HepG2 (cell line): Measurements from ENCODE around the gene ZBTB20. TPM values are rescaled to one million over a fixed set of nuclear protein-coding genes. Genes with fewer than 3 reads are reported as not detected.

ENCODE experiments used
- ATAC-seq: fragments of 200-7000 bp; cut with Tn5 transposase; 3 replicates; pipeline ENCODE4 v1.9.1; 2020; ENCODE audit warnings: mild to moderate bottlenecking, moderate library complexity
- BruUV-seq: library from RNA; stranded (reverse); fragments of 400-500 nt; replicated peaks from 2 replicates; lab custom pipeline; 2021; lab: Mats Ljungman, UMichigan
- CTCF ChIA-PET: fragments of 300-600 bp; formaldehyde crosslinking; extraction: SDS; loops from one replicate; lab custom pipeline; 2021; ENCODE audit warnings: low total read pairs, inconsistent platforms, low intra/inter-chr PET ratio; lab: Yijun Ruan, JAX
- POLR2A ChIA-PET: fragments of 350-600 bp; sonication (Branson Sonifier 250); formaldehyde crosslinking; loops from one replicate; lab custom pipeline; 2020; ENCODE audit warnings: antibody characterized with exemption, inconsistent platforms; lab: Yijun Ruan, JAX
- DNase-seq: peaks from one replicate; pipeline ENCODE4 v3.0.0-alpha.2; 2015; ENCODE audit warnings: low spot score
- FAIRE-seq: peaks from 3 replicates; lab custom pipeline; 2011; peaks lifted over from hg19 to GRCh38; lab: Jason Lieb, UNC
- H2AFZ ChIP-seq: one replicate; pipeline ENCODE4 v1.6.1; 2011; ENCODE audit warnings: low read length, inconsistent platforms
- H3K27ac ChIP-seq: fragments of 300-600 bp; 3 replicates; pipeline ENCODE4 v1.8.0; 2011; ENCODE audit warnings: mixed run types, mild to moderate bottlenecking, mixed read lengths, low read length, inconsistent platforms; ENCODE audit not compliant: insufficient read depth; ENCODE audit errors: extremely low read length
- H3K27me3 ChIP-seq, 2 experiments: fragments of 200-600 bp in 1 of 2; 2 replicates in 1 of 2; 3 replicates in 1 of 2; pipeline versions ENCODE4 v1.6.0 to v1.8.0; 2011; ENCODE audit warnings: low read length in 2 of 2, mild to moderate bottlenecking in 2 of 2, moderate library complexity in 2 of 2, inconsistent platforms in 1 of 2; ENCODE audit not compliant: insufficient read depth in 2 of 2, control insufficient read depth in 1 of 2
- H3K36me3 ChIP-seq, 2 experiments: fragments of 200-600 bp in 1 of 2; replicated peaks in 1 of 2; 2 replicates in 1 of 2; 3 replicates in 1 of 2; pipeline versions ENCODE4 v1.5.1 to v1.8.0; 2011; ENCODE audit warnings: low read length in 2 of 2, inconsistent platforms in 1 of 2; ENCODE audit not compliant: insufficient read depth in 2 of 2, control insufficient read depth in 1 of 2
- H3K4me1 ChIP-seq: 2 replicates; pipeline ENCODE4 v1.5.1; 2012; ENCODE audit warnings: low read length, inconsistent platforms; ENCODE audit not compliant: insufficient read depth
- H3K4me2 ChIP-seq: 2 replicates; pipeline ENCODE4 v1.6.0; 2011; ENCODE audit warnings: low read depth, low read length, inconsistent platforms
- H3K4me3 ChIP-seq, 3 experiments: fragments of 200-600 bp in 1 of 3; sonication (generic), shearing (Covaris generic) in 1 of 3; replicated peaks in 1 of 3; 2 replicates each; pipeline ENCODE4 v1.5.1; 2011 to 2016; ENCODE audit warnings: low read length in 3 of 3, inconsistent platforms in 2 of 3, low read depth in 2 of 3, mild to moderate bottlenecking in 2 of 3, control low read depth in 1 of 3, mixed read lengths in 1 of 3; ENCODE audit not compliant: insufficient read depth in 1 of 3
- H3K79me2 ChIP-seq: one replicate; pipeline ENCODE4 v1.6.1; 2011; ENCODE audit warnings: low read length, inconsistent platforms; ENCODE audit not compliant: insufficient read depth
- H3K9ac ChIP-seq: 2 replicates; pipeline ENCODE4 v1.6.0; 2011; ENCODE audit warnings: mild to moderate bottlenecking, low read depth, low read length, inconsistent platforms; ENCODE audit not compliant: insufficient read depth
- H3K9me3 ChIP-seq: 2 replicates; pipeline ENCODE4 v1.5.1; 2012; ENCODE audit warnings: mild to moderate bottlenecking, low read length
- H4K20me1 ChIP-seq: 2 replicates; pipeline ENCODE4 v1.6.0; 2011; ENCODE audit warnings: inconsistent platforms, mild to moderate bottlenecking, low read length, moderate library complexity; ENCODE audit not compliant: insufficient read depth
- FLYWCH1 ChIP-seq: sonication (generic); formaldehyde crosslinking; IDR thresholded peaks from 2 replicates; pipeline ENCODE4 v1.8.1; 2023; ENCODE audit warnings: mild to moderate bottlenecking, missing genetic modification reagents
- FOXA1 ChIP-seq, 2 experiments: fragments of 450-650 bp in 1 of 2; sonication (generic) in 1 of 2; formaldehyde crosslinking in 1 of 2; IDR thresholded peaks; 2 replicates each; pipeline versions ENCODE4 v1.4.0 to v1.6.1; 2016 to 2020; ENCODE audit warnings: missing genetic modification reagents in 1 of 2
- GTF3A ChIP-seq: sonication (generic); formaldehyde crosslinking; conservative IDR thresholded peaks from 2 replicates; pipeline ENCODE4 v1.4.0; 2020; ENCODE audit warnings: mild to moderate bottlenecking, missing genetic modification reagents
- IKZF1 ChIP-seq: fragments of 450-650 bp; IDR thresholded peaks from 2 replicates; pipeline ENCODE4 v1.7.1; 2016
- MIXL1 ChIP-seq: IDR thresholded peaks from 2 replicates; pipeline ENCODE4 v1.6.1; 2016
- SAP130 ChIP-seq: IDR thresholded peaks from 2 replicates; pipeline ENCODE4 v1.6.1; 2016; ENCODE audit warnings: low read depth
- SMC3 ChIP-seq: IDR thresholded peaks from 2 replicates; pipeline ENCODE4 v1.6.1; 2011; ENCODE audit warnings: low read length, improper control_type of control experiment
- STAG1 ChIP-seq: sonication (generic); formaldehyde crosslinking; IDR thresholded peaks from 2 replicates; pipeline ENCODE4 v1.4.0; 2020; ENCODE audit warnings: missing genetic modification reagents
- ZNF44 ChIP-seq: sonication (generic); formaldehyde crosslinking; IDR thresholded peaks from 2 replicates; pipeline ENCODE4 v1.5.1; 2020; ENCODE audit warnings: mild to moderate bottlenecking, missing genetic modification reagents
- ZNF564 ChIP-seq: sonication (generic); formaldehyde crosslinking; IDR thresholded peaks from 2 replicates; pipeline ENCODE4 v1.8.1; 2023; ENCODE audit warnings: mild to moderate bottlenecking, missing genetic modification reagents
- WGBS: methylation state at CpG from one replicate; pipeline ENCODE4 v1.1.6; 2017; ENCODE audit warnings: low lambda C conversion rate; 5-methylcytosine and 5-hydroxymethylcytosine counted together
- in situ Hi-C: cut with HindIII; loops from 2 replicates; pipeline ENCODE4 v1.10.0; 2017; ENCODE audit warnings: low pct_unique_long_range_greater_than_20kb; ENCODE audit not compliant: extremely low pct_ligation_motif_present
- intact Hi-C: fragments of 100-400 bp; cut with micrococcal nuclease; formaldehyde crosslinking; loops from one replicate; pipeline ENCODE4 v1.10.0; 2022; ENCODE audit not compliant: unreplicated experiment
- polyA plus RNA-seq, 8 experiments: library from polyadenylated mRNA; depleted of rRNA in 3 of 8; stranded (reverse) in 7 of 8; unstranded in 1 of 8; fragments of >200 nt; fragmentation: Illumina TruSeq in 4 of 8; extraction: Trizol in 4 of 8; gene quantifications; 2 replicates each; pipeline versions ENCODE4 v1.2.1 to v1.2.3, GENCODE V29; 2011 to 2016; ENCODE audit warnings: low read depth in 4 of 8, missing spikeins in 1 of 8, mixed read lengths in 1 of 8; ENCODE audit not compliant: insufficient read depth in 1 of 8
- total RNA-seq, 5 experiments: library from RNA; depleted of rRNA; stranded (reverse); fragments of >200 nt; fragmentation: Illumina TruSeq; extraction: Trizol; gene quantifications; 2 replicates each; pipeline ENCODE4 v1.2.3, GENCODE V29; 2016; ENCODE audit warnings: low read depth in 1 of 5
- TF ChIP-seq, protein P1 (sequence below): sonication (generic); formaldehyde crosslinking; IDR thresholded peaks from 2 replicates; pipeline ENCODE4 v1.4.0; 2020; ENCODE audit warnings: mild to moderate bottlenecking, missing genetic modification reagents, borderline replicate concordance

ZBTB20 gene
- total and polyA plus RNA-seq, 2 of the 13 experiments (the other 11 are each of a cell fraction or from before 2014, with no cell fraction given) = 1.9 to 8.8 TPM

DNA sequence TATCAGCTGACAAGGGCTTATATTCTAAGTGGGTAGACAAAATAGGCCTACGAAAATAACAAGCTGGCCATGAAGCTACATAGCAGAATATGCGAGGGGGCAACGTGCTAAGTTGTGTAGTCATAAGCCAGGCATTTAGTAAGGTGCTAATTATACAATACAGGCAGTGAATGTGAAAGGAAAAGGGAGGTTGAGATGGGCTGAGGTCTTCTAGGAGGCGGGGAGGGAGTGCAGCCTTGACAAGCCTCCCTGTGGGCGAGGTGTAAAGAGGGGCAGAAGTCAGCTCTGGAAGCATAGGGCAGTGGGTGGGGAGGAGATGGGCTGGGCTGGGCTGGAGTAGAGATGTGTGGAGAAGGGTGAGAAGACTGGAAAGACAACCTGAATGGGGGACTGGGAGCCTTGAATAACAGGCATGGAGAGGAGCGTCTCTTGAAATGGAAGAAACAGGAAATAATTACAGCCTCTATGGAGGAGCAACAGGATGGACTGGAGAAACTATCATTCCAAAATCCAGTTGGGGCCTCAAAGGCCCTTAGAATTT lies 852.1 kb downstream of the ZBTB20 start:
- no TSS peak for BruUV-seq
- Histone ChIP-seq H3K27ac (no peak overlapping the region), H3K36me3 (no peaks in the 10 kb centered on the region), H3K4me2 (no peak overlapping the region), H3K27me3 (peaks cover 0 to 5% of the 10 kb centered on the region in 2 experiments; a peak in 1 of 5 replicates), H3K9me3 (no peaks in the 10 kb centered on the region), H3K4me3 (no peak overlapping the region)
- POLR2A ChIA-PET = no interaction called here
- no peak for FAIRE-seq
- DNase-seq = no peak
- 12% methylated on average over 6 of the region's 6 CpGs for WGBS
- intact Hi-C loops = no loop called here
- TF ChIP-seq, protein P1, sequence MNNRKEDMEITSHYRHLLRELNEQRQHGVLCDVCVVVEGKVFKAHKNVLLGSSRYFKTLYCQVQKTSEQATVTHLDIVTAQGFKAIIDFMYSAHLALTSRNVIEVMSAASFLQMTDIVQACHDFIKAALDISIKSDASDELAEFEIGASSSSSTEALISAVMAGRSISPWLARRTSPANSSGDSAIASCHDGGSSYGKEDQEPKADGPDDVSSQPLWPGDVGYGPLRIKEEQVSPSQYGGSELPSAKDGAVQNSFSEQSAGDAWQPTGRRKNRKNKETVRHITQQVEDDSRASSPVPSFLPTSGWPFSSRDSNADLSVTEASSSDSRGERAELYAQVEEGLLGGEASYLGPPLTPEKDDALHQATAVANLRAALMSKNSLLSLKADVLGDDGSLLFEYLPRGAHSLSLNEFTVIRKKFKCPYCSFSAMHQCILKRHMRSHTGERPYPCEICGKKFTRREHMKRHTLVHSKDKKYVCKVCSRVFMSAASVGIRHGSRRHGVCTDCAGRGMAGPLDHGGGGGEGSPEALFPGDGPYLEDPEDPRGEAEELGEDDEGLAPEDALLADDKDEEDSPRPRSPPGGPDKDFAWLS (CRISPR knock-in tag) = no peak
- no peak for TF ChIP-seq SMC3
- no peak for TF ChIP-seq ZNF44
- no peak for TF ChIP-seq SAP130 (CRISPR knock-in tag)
- no peak for TF ChIP-seq GTF3A
- no peak for TF ChIP-seq STAG1 (CRISPR knock-in tag)
- TF ChIP-seq ZNF564 (CRISPR knock-in tag) = no peak
- no peak for TF ChIP-seq FOXA1 (IDR thresholded peaks at IDR 0.05)
- no peak for TF ChIP-seq FOXA1 (CRISPR knock-in tag; IDR thresholded peaks at IDR 0.05)
- TF ChIP-seq FLYWCH1 (CRISPR knock-in tag) = no peak
- TF ChIP-seq MIXL1 (CRISPR knock-in tag) = no peak
- no peak for TF ChIP-seq IKZF1
- TF ChIP-seq, all 625 proteins: peak for 0
- H2AFZ ChIP-seq = no peak overlapping the region
- no peak for ATAC-seq
- H3K9ac ChIP-seq = no peak overlapping the region
- CTCF ChIA-PET = no interaction called here
- H3K79me2 ChIP-seq = no peaks in the 10 kb centered on the region
- H3K4me1 ChIP-seq = no peaks in the 10 kb centered on the region
- in situ Hi-C loops = loop anchor here (10.0 kb wide), 1 partner anchor 140 kb away; no protein-coding TSS in a partner anchor
- no peaks in the 10 kb centered on the region for H4K20me1 ChIP-seq
